HUES48 (cell line): ENCODE data around the gene PALM3.
"Not testable (repeated sequence)": the region's sequence is repeated elsewhere in the genome, so short reads cannot be mapped to it uniquely, and the experiment has no call there.

ENCODE experiments used
- H3K27ac ChIP-seq: one replicate; pipeline ENCODE4 v1.7.0; 2013; ENCODE audit warnings: low read depth, low read length, inconsistent platforms
- H3K27me3 ChIP-seq: 2 replicates; pipeline ENCODE4 v1.6.1; 2013; ENCODE audit warnings: mild to moderate bottlenecking, low read length; ENCODE audit not compliant: control insufficient read depth, insufficient read depth
- H3K36me3 ChIP-seq: 2 replicates; pipeline ENCODE4 v1.6.1; 2013; ENCODE audit warnings: low read length; ENCODE audit not compliant: control insufficient read depth, insufficient read depth
- H3K4me1 ChIP-seq: 2 replicates; pipeline ENCODE4 v1.6.1; 2013; ENCODE audit warnings: mild to moderate bottlenecking, low read length; ENCODE audit not compliant: control insufficient read depth, insufficient read depth
- H3K4me3 ChIP-seq: 2 replicates; pipeline ENCODE4 v1.5.1; 2013; ENCODE audit warnings: mild to moderate bottlenecking, low read depth, low read length
- H3K9ac ChIP-seq: 2 replicates; pipeline ENCODE4 v1.6.1; 2013; ENCODE audit warnings: mild to moderate bottlenecking, low read depth, low read length, moderate library complexity
- H3K9me3 ChIP-seq: 2 replicates; pipeline ENCODE4 v1.6.1; 2013; ENCODE audit warnings: low read length; ENCODE audit not compliant: control insufficient read depth, insufficient read depth

PALM3 gene

GRCh38 chr19:14056069-14056666, 5.7 kb downstream of the PALM3 start:
- 0 out of 2 replicates have a peak, but pooled peaks cover 4% of the 10 kb centered on the region for H3K36me3 ChIP-seq
- H3K4me3 ChIP-seq: 0 out of 2 replicates have a peak overlapping the region, but pooled peaks have one; percentile 64
- H3K9me3 ChIP-seq: no peaks in the 10 kb centered on the region
- peaks cover 22% of the 10 kb centered on the region for H3K27me3 ChIP-seq
- no peak overlapping the region for H3K27ac ChIP-seq
- no peak overlapping the region for H3K9ac ChIP-seq
- H3K4me1 ChIP-seq: no peaks in the 10 kb centered on the region

- H3K27ac ChIP-seq: no peak overlapping the region
- no peaks in the 10 kb centered on the region for H3K4me1 ChIP-seq
- H3K36me3 ChIP-seq: peaks cover 4% of the 10 kb centered on the region; the same call in 1 of the 2 replicates
- H3K9ac ChIP-seq: no peak overlapping the region
- H3K9me3 ChIP-seq: no peaks in the 10 kb centered on the region
- peaks cover 22% of the 10 kb centered on the region for H3K27me3 ChIP-seq
- H3K4me3 ChIP-seq: no peak overlapping the region
Observed at GRCh38 chr19:14055396-14055795, 6.5 kb downstream of the PALM3 start.

- peaks cover 18% of the 10 kb centered on the region for H3K27me3 ChIP-seq
- H3K4me3 ChIP-seq: no peak overlapping the region
- H3K9ac ChIP-seq: no peak overlapping the region
- no peaks in the 10 kb centered on the region for H3K9me3 ChIP-seq
- H3K27ac ChIP-seq: no peak overlapping the region
- H3K4me1 ChIP-seq: no peaks in the 10 kb centered on the region
- peaks cover 4% of the 10 kb centered on the region; the same call in 1 of the 2 replicates for H3K36me3 ChIP-seq
Observed at GRCh38 chr19:14054721-14055120, 7.2 kb downstream of the PALM3 start.

DNA sequence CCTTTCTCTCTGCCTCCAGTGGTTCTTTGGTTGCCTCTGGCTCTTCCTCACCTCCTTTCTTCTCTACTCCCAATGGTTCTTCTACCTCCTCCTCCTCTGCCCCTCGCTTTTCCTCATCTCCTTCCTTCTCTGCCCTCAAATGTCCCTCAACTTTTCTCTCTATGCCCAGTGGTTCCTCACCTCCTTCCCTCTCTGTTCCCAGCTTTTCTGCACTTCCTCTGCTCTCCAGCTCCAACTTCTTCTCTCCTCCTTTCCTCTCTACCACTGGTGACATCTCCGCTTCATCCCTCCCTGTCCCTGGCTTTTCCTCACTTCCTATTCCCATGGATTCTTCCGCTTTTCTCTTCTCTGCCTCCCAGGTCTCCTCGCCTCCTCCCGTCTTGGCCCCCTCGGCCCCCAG, 7.8 kb downstream of the PALM3 start:
- H3K36me3 ChIP-seq: peaks cover 4% of the 10 kb centered on the region; the same call in 1 of the 2 replicates
- H3K9ac ChIP-seq: no peak overlapping the region
- H3K27me3 ChIP-seq: peaks cover 12% of the 10 kb centered on the region

GRCh38 chr19:14053500-14053899, 8.4 kb downstream of the PALM3 start:
- Histone ChIP-seq H3K27me3 (peaks cover 6% of the 10 kb centered on the region), H3K4me1 (no peaks in the 10 kb centered on the region), H3K9me3 (no peaks in the 10 kb centered on the region), H3K4me3 (no peak overlapping the region), H3K36me3 (peaks cover 4% of the 10 kb centered on the region; the same call in 1 of the 2 replicates), H3K27ac (no peak overlapping the region), H3K9ac (no peak overlapping the region)

More for the DNA sequence above, 7.8 kb downstream of the PALM3 start:
- Histone ChIP-seq H3K27ac (no peak overlapping the region), H3K4me3 (no peak overlapping the region), H3K9me3 (no peaks in the 10 kb centered on the region), H3K4me1 (no peaks in the 10 kb centered on the region)

DNA sequence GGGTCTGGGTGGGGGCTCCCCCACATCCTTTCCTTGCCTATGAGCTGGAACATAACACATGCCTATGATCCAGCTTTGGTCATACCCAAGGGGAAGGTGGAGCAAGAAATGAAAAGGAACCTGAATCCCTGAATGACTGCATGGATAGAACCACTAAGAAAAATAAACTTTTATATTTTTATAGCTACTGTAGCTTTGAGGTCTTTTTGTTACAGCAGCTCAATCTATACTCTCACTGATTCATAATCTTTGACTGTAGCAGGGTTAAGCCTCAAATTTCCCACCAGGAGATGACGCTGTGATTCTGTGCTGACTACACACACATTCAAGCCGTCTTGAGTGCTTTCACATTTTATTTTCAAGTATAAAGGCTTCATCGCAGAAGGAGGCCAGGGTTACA, 8.8 kb downstream of the PALM3 start:
- Histone ChIP-seq H3K27ac (no peak overlapping the region), H3K27me3 (peaks cover 1% of the 10 kb centered on the region), H3K9me3 (no peaks in the 10 kb centered on the region), H3K9ac (no peak overlapping the region), H3K36me3 (peaks cover 4% of the 10 kb centered on the region; the same call in 1 of the 2 replicates), H3K4me1 (no peaks in the 10 kb centered on the region), H3K4me3 (no peak overlapping the region)

DNA sequence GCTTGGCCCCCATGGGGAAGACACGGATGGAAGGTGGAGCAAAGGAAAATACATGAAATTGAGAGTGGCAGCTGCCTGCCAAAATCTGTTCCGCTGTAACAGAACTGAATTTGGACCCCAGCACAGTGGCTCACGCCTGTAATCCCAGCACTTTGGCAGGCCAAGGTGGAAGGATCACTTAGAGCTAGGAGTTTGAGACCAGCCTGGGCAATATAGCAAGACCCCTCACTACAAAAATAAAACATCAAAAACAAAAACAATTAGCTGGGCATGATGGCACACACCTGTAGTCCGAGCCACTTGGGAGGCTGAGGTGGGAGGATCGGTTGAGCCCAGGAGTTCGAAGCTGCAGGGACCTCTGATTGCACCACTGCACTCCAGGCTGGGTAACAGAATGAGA, 9.4 kb downstream of the PALM3 start:
- Histone ChIP-seq H3K9me3 (no peaks in the 10 kb centered on the region), H3K4me1 (no peaks in the 10 kb centered on the region), H3K27ac (no peak overlapping the region), H3K36me3 (peaks cover 4% of the 10 kb centered on the region; the same call in 1 of the 2 replicates), H3K4me3 (no peak overlapping the region), H3K27me3 (no peaks in the 10 kb centered on the region), H3K9ac (no peak overlapping the region)

DNA sequence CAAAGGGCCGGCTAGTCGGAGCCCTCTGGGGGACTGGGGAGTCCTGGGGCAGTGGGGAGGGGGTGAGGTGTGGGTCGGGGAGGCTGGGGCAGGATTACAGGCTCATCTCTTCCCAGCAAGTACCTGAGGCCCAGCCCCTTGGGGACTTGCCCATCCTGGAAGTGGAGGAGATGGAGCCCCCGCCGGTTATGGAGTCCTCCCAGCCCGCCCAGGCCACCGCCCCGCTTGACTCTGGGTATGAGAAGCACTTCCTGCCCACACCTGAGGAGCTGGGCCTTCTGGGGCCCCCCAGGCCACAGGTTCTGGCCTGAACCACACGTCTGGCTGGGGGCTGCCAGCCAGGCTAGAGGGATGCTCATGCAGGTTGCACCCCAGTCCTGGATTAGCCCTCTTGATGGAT, 9.9 kb downstream of the PALM3 start:
- Histone ChIP-seq H3K9ac (no peak overlapping the region), H3K9me3 (no peaks in the 10 kb centered on the region), H3K4me1 (no peaks in the 10 kb centered on the region), H3K27me3 (no peaks in the 10 kb centered on the region), H3K36me3 (peaks cover 4% of the 10 kb centered on the region; the same call in 1 of the 2 replicates), H3K27ac (no peak overlapping the region), H3K4me3 (no peak overlapping the region)

DNA sequence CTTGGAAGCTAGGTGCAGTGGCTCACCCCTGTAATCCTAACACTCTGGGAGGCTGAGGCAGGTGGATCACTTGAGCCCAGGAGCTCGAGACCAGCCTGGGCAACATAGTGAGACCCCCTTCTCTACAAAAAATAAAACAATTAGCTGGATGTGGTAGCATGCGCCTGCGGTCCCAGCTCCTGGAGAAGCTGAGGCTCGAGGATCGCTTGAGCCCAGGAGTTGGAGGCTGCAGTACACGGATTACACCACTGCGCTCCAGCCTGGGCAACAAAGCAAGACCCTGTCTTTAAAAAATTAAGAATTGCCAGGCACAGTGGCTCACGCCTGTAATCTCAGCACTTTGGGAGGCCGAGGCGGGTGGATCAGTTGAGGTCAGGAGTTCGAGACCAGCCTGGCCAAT, 10.9 kb downstream of the PALM3 start:
- not testable (repeated sequence) for H3K36me3 ChIP-seq, H3K9ac ChIP-seq, H3K27ac ChIP-seq, H3K27me3 ChIP-seq, H3K4me3 ChIP-seq, H3K4me1 ChIP-seq, H3K9me3 ChIP-seq

GRCh38 chr19:14050512-14050911, 11.4 kb downstream of the PALM3 start:
- no peak overlapping the region for H3K27ac ChIP-seq
- H3K4me1 ChIP-seq: no peaks in the 10 kb centered on the region
- peaks cover 4% of the 10 kb centered on the region; the same call in 1 of the 2 replicates for H3K36me3 ChIP-seq
- no peak overlapping the region for H3K4me3 ChIP-seq
- no peaks in the 10 kb centered on the region for H3K9me3 ChIP-seq
- no peaks in the 10 kb centered on the region for H3K27me3 ChIP-seq
- H3K9ac ChIP-seq: no peak overlapping the region

DNA sequence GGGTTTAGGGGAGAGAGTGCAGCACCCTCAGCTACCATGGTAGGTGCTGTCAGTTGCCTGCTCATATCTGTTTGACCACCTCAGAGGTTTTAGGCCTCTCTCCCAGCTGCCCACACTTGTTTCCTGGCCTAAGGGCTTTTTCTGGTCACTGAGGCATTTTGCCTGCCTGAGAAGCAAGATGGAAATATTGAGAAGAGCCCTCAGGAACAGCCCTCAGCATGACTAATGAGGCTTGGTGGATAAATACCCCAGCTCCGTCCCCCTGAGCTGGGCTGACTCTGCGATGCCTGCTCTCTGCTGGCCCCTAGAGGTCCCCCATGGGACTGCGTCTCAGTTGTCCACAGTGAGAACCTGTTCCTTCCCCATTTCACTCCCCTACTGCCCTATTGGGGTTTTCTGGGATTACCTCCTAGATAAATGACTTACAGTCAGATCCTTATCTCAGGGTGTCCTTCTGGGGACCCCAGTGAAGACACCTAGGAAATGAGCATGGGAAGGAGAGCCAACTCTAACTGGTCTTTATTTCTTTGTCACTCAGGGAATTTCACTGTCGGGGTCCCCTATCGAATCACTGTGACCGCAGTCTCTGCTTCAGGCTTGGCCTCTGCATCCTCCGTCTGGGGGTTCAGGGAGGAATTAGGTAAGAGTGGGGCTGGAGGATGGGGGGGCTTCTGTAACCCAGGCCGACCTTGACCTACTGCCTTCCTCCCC, 13.3 kb downstream of the PALM3 start:
- H3K36me3 ChIP-seq: peaks cover 4% of the 10 kb centered on the region; the same call in 1 of the 2 replicates
- no peaks in the 10 kb centered on the region for H3K27me3 ChIP-seq
- H3K4me3 ChIP-seq: no peak overlapping the region
- no peaks in the 10 kb centered on the region for H3K4me1 ChIP-seq
- no peaks in the 10 kb centered on the region for H3K9me3 ChIP-seq
- no peak overlapping the region for H3K27ac ChIP-seq
- no peak overlapping the region for H3K9ac ChIP-seq
